ENCODE results near the gene OBSCN. TPM values are rescaled to one million over a fixed set of nuclear protein-coding genes. Genes with fewer than 3 reads are reported as not detected.
A peak's percentile ranks its signal among the peaks of the same experiment; 100 is the strongest.

Gene OBSCN
- total RNA-seq, 4 donors from 2014 or later: 15.0 to 46.6 (median 34.4) TPM

DNA sequence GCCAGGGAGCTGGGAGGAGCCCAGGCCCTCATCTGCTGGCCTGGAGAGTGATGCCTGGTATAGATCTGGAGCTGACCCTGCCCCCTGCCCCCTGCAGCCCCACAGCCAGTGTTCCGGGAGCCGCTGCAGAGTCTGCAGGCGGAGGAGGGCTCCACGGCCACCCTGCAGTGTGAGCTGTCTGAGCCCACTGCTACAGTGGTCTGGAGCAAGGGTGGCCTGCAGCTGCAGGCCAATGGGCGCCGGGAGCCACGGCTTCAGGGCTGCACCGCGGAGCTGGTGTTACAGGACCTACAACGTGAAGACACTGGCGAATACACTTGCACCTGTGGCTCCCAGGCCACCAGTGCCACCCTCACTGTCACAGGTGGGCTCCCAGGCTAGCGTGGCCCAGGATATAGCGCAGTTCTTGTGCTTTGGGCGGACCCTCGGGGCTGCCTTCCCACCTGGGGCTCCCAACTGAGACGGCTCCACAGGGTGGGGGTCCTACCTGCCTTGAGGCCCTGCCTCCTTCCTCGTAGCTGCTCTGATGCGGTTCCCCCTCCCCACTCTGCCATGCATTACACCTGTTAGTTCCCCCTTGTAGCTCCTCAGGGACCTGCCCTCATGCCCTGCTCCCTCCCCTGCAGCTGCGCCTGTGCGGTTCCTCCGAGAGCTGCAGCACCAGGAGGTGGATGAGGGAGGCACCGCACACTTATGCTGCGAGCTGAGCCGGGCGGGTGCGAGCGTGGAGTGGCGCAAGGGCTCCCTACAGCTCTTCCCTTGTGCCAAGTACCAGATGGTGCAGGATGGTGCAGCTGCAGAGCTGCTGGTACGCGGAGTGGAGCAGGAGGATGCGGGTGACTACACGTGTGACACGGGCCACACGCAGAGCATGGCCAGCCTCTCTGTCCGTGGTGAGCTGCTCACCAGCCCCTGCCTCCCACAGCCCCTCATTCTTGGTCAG, 98.7 kb downstream of the OBSCN start:
- H3K27ac ChIP-seq: no peak overlapping the region
- TF ChIP-seq CTCF (IDR thresholded peaks at IDR 0.05) (no peak), POLR2AphosphoS5 (IDR thresholded peaks at IDR 0.05) (no peak), EP300 (IDR thresholded peaks at IDR 0.05) (no peak), POLR2A (IDR thresholded peaks at IDR 0.05) (no peak)
- DNase-seq (ENCODE audit: low spot score in 2 of 2): peak; percentile 40 to 68
- no peaks in the 10 kb centered on the region for H3K36me3 ChIP-seq
- 65% methylated on average over 4 of the region's 35 CpGs for WGBS
- no peaks in the 10 kb centered on the region for H3K4me1 ChIP-seq
- no peak overlapping the region for H3K4me3 ChIP-seq
- no peaks in the 10 kb centered on the region for H3K27me3 ChIP-seq
- peaks cover 20% of the 10 kb centered on the region for H3K9me3 ChIP-seq

- Histone ChIP-seq H3K4me3 (no peak overlapping the region), H3K27ac (no peak overlapping the region), H3K9me3 (peaks cover 12% of the 10 kb centered on the region), H3K36me3 (no peaks in the 10 kb centered on the region), H3K27me3 (no peaks in the 10 kb centered on the region), H3K4me1 (no peaks in the 10 kb centered on the region)
- TF ChIP-seq POLR2A (IDR thresholded peaks at IDR 0.05) (no peak), CTCF (IDR thresholded peaks at IDR 0.05) (no peak), POLR2AphosphoS5 (IDR thresholded peaks at IDR 0.05) (no peak), EP300 (IDR thresholded peaks at IDR 0.05) (no peak)
- DNase-seq (ENCODE audit: low spot score in 2 of 2): peak in 1 of 2 donors; percentile 67
- 72% methylated on average over 4 of the region's 22 CpGs for WGBS
Measured at GRCh38 chr1:228307218-228308023, 99.6 kb downstream of the OBSCN start.

- Histone ChIP-seq H3K4me1 (no peaks in the 10 kb centered on the region), H3K9me3 (peaks cover 5% of the 10 kb centered on the region), H3K36me3 (no peaks in the 10 kb centered on the region), H3K27me3 (no peaks in the 10 kb centered on the region), H3K4me3 (no peak overlapping the region), H3K27ac (no peak overlapping the region)
- 93% methylated on average over 14 of the region's 18 CpGs for WGBS
- DNase-seq (ENCODE audit: low spot score in 2 of 2): peak in 1 of 2 donors; percentile 69
- TF ChIP-seq CTCF (IDR thresholded peaks at IDR 0.05) (no peak), EP300 (IDR thresholded peaks at IDR 0.05) (no peak), POLR2A (IDR thresholded peaks at IDR 0.05) (no peak), POLR2AphosphoS5 (IDR thresholded peaks at IDR 0.05) (no peak)
Measured at GRCh38 chr1:228308085-228308601, 100.3 kb downstream of the OBSCN start.

DNA sequence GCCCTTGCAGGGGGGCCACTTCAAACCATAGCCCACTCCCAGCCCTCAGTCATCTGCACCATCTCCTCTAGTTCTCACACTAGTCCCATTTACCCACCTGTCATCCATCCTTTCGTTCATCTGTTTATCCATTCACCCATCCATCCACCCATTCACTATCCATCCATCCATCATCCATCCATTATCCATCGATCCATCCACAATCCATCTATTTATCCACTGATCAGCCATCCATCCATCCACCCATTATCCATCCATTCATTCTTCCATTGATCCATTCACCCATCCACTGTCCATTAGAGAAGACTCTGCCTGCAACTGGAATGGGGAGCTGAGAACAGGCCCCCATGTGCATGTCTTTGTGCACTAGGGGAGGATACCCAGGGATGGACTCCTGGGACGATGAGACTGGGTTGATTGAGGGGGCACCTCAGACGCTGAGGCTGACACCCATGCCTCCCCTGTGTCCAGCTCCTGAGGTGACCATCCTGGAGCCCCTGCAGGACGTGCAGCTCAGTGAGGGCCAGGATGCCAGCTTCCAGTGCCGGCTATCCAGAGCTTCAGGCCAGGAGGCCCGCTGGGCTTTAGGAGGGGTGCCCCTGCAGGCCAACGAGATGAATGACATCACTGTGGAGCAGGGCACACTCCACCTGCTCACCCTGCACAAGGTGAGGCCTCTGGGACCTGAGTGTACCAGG, 100.9 kb downstream of the OBSCN start:
- H3K27me3 ChIP-seq: no peaks in the 10 kb centered on the region
- H3K4me1 ChIP-seq: no peaks in the 10 kb centered on the region
- TF ChIP-seq CTCF (IDR thresholded peaks at IDR 0.05): no peak
- TF ChIP-seq EP300 (IDR thresholded peaks at IDR 0.05): no peak
- no peak for TF ChIP-seq POLR2AphosphoS5 (IDR thresholded peaks at IDR 0.05)
- no peak for TF ChIP-seq POLR2A (IDR thresholded peaks at IDR 0.05)
- H3K9me3 ChIP-seq: no peaks in the 10 kb centered on the region
- WGBS: 90% methylated on average over 4 of the region's 8 CpGs
- no peaks in the 10 kb centered on the region for H3K36me3 ChIP-seq
- H3K4me3 ChIP-seq: no peak overlapping the region
- no peak overlapping the region for H3K27ac ChIP-seq
- DNase-seq (ENCODE audit: low spot score in 2 of 2): peak in 1 of 2 donors; percentile 37

Data from suprapubic skin (tissue), 4 donors.